Measurements from ENCODE around the gene MANSC1. TPM values are rescaled to one million over a fixed set of nuclear protein-coding genes. Genes with fewer than 3 reads are reported as not detected.

Gene MANSC1
- total and polyA plus RNA-seq, 2 of the 13 experiments (the other 11 are each of a cell fraction or from before 2014, with no cell fraction given) = 1.9 to 4.2 TPM

- TF ChIP-seq PBX3 (CRISPR knock-in tag; IDR thresholded peaks at IDR 0.05; ENCODE audit: borderline replicate concordance) = no peak
- no peak for TF ChIP-seq HNRNPH1 (optimal IDR thresholded peaks at IDR 0.05; ENCODE audit: low read depth, low read length)
- no peak for TF ChIP-seq ZNF292 (CRISPR knock-in tag; IDR thresholded peaks at IDR 0.05; ENCODE audit: borderline replicate concordance, low read depth)
- peak; percentile 57; the same call in 1 of the 2 replicates for TF ChIP-seq ZBTB43 (CRISPR knock-in tag; conservative IDR thresholded peaks at IDR 0.05)
- TF ChIP-seq ZNF33A (CRISPR knock-in tag; IDR thresholded peaks at IDR 0.05; ENCODE audit: borderline replicate concordance) = no peak
- TF ChIP-seq REST (IDR thresholded peaks at IDR 0.05; ENCODE audit: borderline replicate concordance in 1 of 2, low read depth in 1 of 2, low read length in 2 of 2) = no peak
- TF ChIP-seq ZFX (CRISPR knock-in tag; IDR thresholded peaks at IDR 0.05; ENCODE audit: low read depth) = peak; percentile 59
- TF ChIP-seq ZFY (CRISPR knock-in tag; IDR thresholded peaks at IDR 0.05) = peak; percentile 51
- TF ChIP-seq HOXA9 (CRISPR knock-in tag; IDR thresholded peaks at IDR 0.05; ENCODE audit: borderline replicate concordance) = no peak
- TF ChIP-seq DPF2 (CRISPR knock-in tag; IDR thresholded peaks at IDR 0.05; ENCODE audit: borderline replicate concordance, low read depth) = no peak
- peak; percentile 35; the same call in 1 of the 2 replicates for TF ChIP-seq TFAP4 (IDR thresholded peaks at IDR 0.05; ENCODE audit: borderline replicate concordance, low read depth)
- peak; percentile 57 for TF ChIP-seq NCOA2 (CRISPR knock-in tag; IDR thresholded peaks at IDR 0.05)
- TF ChIP-seq MLX (CRISPR knock-in tag; IDR thresholded peaks at IDR 0.05) = no peak
- 0 out of 2 replicates have a peak, but pooled peaks have one; percentile 11 for TF ChIP-seq NR2C2 (CRISPR knock-in tag; IDR thresholded peaks at IDR 0.05; ENCODE audit: borderline replicate concordance)
- TF ChIP-seq ZNF766 (CRISPR knock-in tag; IDR thresholded peaks at IDR 0.05; ENCODE audit: borderline replicate concordance) = no peak
- TF ChIP-seq NR2F1 (CRISPR knock-in tag; IDR thresholded peaks at IDR 0.05) = 0 out of 4 replicates have a peak, but pooled peaks have one; percentile 33 to 43
- TF ChIP-seq TCF7 (IDR thresholded peaks at IDR 0.05; ENCODE audit: low read depth) = peak; percentile 27; the same call in 1 of the 2 replicates
- no peak for TF ChIP-seq ZNF207 (IDR thresholded peaks at IDR 0.05; ENCODE audit: borderline replicate concordance)
- no peak for TF ChIP-seq ZNF841 (CRISPR knock-in tag; IDR thresholded peaks at IDR 0.05; ENCODE audit: borderline replicate concordance)
- TF ChIP-seq STAG1 (CRISPR knock-in tag; IDR thresholded peaks at IDR 0.05) = no peak
- TF ChIP-seq SIX4 (CRISPR knock-in tag; IDR thresholded peaks at IDR 0.05) = peak; percentile 21; the same call in 1 of the 2 replicates
Measured at GRCh38 chr12:12350868-12351463, 924 bp upstream of the MANSC1 start (continued).

Data from HepG2 (cell line).